Nephron (organoid): ENCODE results near the gene UBE2G1.

Experiments used
- H3K27ac Mint-ChIP-seq, 3 experiments: 2 replicates each; pipeline ENCODE4 v1.8.0; 2020; ENCODE audit warnings: mixed read lengths in 3 of 3, mild to moderate bottlenecking in 2 of 3, moderate library complexity in 1 of 3
- H3K27me3 Mint-ChIP-seq: 2 replicates; pipeline ENCODE4 v1.8.0; 2021; ENCODE audit warnings: low read depth, mild to moderate bottlenecking, moderate library complexity, mixed read lengths
- H3K36me3 Mint-ChIP-seq: 2 replicates; pipeline ENCODE4 v1.8.0; 2020; ENCODE audit warnings: low read depth, mixed read lengths
- H3K4me1 Mint-ChIP-seq: 2 replicates; pipeline ENCODE4 v1.8.0; 2020; ENCODE audit warnings: mixed read lengths
- H3K4me3 Mint-ChIP-seq, 3 experiments: 2 replicates each; pipeline ENCODE4 v1.8.0; 2020; ENCODE audit warnings: mild to moderate bottlenecking in 3 of 3, mixed read lengths in 3 of 3, moderate library complexity in 2 of 3
- H3K9me3 Mint-ChIP-seq: 2 replicates; pipeline ENCODE4 v1.8.0; 2020; ENCODE audit warnings: mixed read lengths
- TF ChIP-seq, protein P1 (sequence below), 3 experiments: fragments of 200-600 bp; sonication (generic); IDR thresholded peaks; one replicate each; pipeline ENCODE4 v1.5.0; 2021; ENCODE audit warnings: antibody characterized with exemption in 3 of 3; ENCODE audit not compliant: unreplicated experiment in 3 of 3

Gene UBE2G1

DNA sequence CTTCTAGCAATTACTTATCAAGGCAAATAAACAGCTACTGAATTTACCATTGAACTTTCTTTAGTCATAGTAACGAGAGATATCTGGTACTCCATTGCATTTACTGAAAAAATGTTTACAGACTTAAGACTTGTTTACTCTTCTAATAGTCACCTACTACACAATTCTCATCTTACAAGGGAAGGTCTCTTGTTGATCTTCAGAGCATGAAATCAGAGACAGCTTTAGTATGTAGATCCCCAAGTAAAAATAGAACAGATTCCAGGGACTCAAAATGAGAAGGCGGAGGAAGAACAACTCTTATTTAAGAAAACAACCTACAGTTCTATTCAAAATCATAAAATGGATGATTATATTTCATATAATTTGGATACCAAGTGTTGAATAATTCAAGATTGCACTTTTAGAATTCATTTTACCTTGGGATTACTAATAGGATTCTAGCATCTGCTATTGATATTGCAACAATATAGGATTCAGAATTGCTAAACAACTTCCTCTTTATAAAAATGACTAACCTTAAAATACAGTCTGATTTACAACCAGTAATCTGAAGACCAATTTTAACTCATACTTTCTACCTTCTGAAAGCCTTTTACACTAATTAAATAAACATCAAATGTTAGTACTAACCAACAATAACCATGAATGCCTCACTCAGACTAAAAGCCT lies 20.8 kb downstream of the UBE2G1 start:
- H3K4me1 Mint-ChIP-seq: peaks cover 20% of the 10 kb centered on the region
- H3K4me3 Mint-ChIP-seq: peak overlapping the region in 2 of 3 experiments; percentile 8 to 38
- no peaks in the 10 kb centered on the region for H3K27me3 Mint-ChIP-seq

DNA sequence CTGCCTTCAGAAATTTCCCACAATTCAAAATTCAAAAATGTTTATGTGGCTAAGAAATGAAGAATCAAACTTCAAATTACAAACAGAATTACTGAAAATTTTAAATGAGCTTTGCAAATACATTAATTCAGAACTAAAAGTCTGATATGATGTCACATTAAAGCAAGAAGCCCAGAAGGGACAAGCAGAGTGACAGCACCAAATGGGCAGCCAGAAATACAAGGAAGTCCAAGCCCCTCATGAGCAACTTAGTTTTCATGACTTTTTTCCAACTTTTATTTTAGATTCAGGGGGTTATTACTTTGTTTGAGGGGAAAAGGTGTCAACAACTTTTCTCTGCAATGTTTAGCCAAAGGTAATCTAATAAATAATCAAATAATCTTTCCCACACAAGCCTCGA lies 21.5 kb downstream of the UBE2G1 start:
- Mint-ChIP-seq H3K4me1 (peaks cover 26% of the 10 kb centered on the region), H3K27me3 (no peaks in the 10 kb centered on the region), H3K36me3 (no peaks in the 10 kb centered on the region), H3K9me3 (no peaks in the 10 kb centered on the region), H3K4me3 (peak overlapping the region in 1 of 3 experiments; percentile 62), H3K27ac (peak overlapping the region; percentile 62 to 85 (median 64))
- TF ChIP-seq, protein P1, sequence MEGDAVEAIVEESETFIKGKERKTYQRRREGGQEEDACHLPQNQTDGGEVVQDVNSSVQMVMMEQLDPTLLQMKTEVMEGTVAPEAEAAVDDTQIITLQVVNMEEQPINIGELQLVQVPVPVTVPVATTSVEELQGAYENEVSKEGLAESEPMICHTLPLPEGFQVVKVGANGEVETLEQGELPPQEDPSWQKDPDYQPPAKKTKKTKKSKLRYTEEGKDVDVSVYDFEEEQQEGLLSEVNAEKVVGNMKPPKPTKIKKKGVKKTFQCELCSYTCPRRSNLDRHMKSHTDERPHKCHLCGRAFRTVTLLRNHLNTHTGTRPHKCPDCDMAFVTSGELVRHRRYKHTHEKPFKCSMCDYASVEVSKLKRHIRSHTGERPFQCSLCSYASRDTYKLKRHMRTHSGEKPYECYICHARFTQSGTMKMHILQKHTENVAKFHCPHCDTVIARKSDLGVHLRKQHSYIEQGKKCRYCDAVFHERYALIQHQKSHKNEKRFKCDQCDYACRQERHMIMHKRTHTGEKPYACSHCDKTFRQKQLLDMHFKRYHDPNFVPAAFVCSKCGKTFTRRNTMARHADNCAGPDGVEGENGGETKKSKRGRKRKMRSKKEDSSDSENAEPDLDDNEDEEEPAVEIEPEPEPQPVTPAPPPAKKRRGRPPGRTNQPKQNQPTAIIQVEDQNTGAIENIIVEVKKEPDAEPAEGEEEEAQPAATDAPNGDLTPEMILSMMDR (IDR thresholded peaks at IDR 0.05; ENCODE audit: unreplicated experiment in 3 of 3): no peak

More for the DNA sequence above, 20.8 kb downstream of the UBE2G1 start:
- Mint-ChIP-seq H3K9me3 (no peaks in the 10 kb centered on the region), H3K27ac (peak overlapping the region; percentile 62 to 80 (median 64)), H3K36me3 (no peaks in the 10 kb centered on the region)
- TF ChIP-seq, protein P1 (IDR thresholded peaks at IDR 0.05; ENCODE audit: unreplicated experiment in 3 of 3): no peak

GRCh38 chr17:4342535-4342934 lies 23.9 kb downstream of the UBE2G1 start:
- Mint-ChIP-seq H3K36me3 (no peaks in the 10 kb centered on the region), H3K27ac (no peak overlapping the region), H3K9me3 (no peaks in the 10 kb centered on the region), H3K27me3 (no peaks in the 10 kb centered on the region), H3K4me1 (peaks cover 25% of the 10 kb centered on the region), H3K4me3 (no peak overlapping the region)
- TF ChIP-seq, protein P1 (IDR thresholded peaks at IDR 0.05; ENCODE audit: unreplicated experiment in 3 of 3): no peak

- peaks cover 25% of the 10 kb centered on the region for H3K4me1 Mint-ChIP-seq
- no peaks in the 10 kb centered on the region for H3K27me3 Mint-ChIP-seq
- TF ChIP-seq, protein P1 (IDR thresholded peaks at IDR 0.05; ENCODE audit: unreplicated experiment in 3 of 3): no peak
- no peak overlapping the region for H3K4me3 Mint-ChIP-seq
- H3K9me3 Mint-ChIP-seq: no peaks in the 10 kb centered on the region
- H3K27ac Mint-ChIP-seq: no peak overlapping the region
- no peaks in the 10 kb centered on the region for H3K36me3 Mint-ChIP-seq
Observed at GRCh38 chr17:4341616-4341977, 24.9 kb downstream of the UBE2G1 start.

- Mint-ChIP-seq H3K27me3 (no peaks in the 10 kb centered on the region), H3K27ac (no peak overlapping the region), H3K36me3 (no peaks in the 10 kb centered on the region), H3K4me3 (no peak overlapping the region), H3K9me3 (no peaks in the 10 kb centered on the region), H3K4me1 (peaks cover 22% of the 10 kb centered on the region)
- TF ChIP-seq, protein P1 (IDR thresholded peaks at IDR 0.05; ENCODE audit: unreplicated experiment in 3 of 3): no peak
Observed at GRCh38 chr17:4340914-4341615, 25.4 kb downstream of the UBE2G1 start.
